Measurements from ENCODE around the gene ABHD10.
A peak's percentile ranks its signal among the peaks of the same experiment; 100 is the strongest.

ABHD10 gene

GRCh38 chr3:111978583-111979433, at the start of gene ABHD10:
TSS of gene ABHD10 (plus strand) at chr3:111979026. CDS start at chr3:111979062, 36 bp downstream.
- peak; percentile 97 for DNase-seq (ENCODE audit: extremely low read depth, low read depth)
- TF ChIP-seq CTCF (IDR thresholded peaks at IDR 0.05; ENCODE audit: low read depth, low read length, missing control alignments), result no peak
- H3K4me3 ChIP-seq (replicated peaks; ENCODE audit: low read depth, low read length), result peak within 1 kb of the TSS; percentile 73

- TF ChIP-seq CTCF (IDR thresholded peaks at IDR 0.05; ENCODE audit: low read depth, low read length, missing control alignments), result no peak
- H3K4me3 ChIP-seq (replicated peaks; ENCODE audit: low read depth, low read length), result no peak overlapping the region
- no peak for DNase-seq (ENCODE audit: extremely low read depth, low read depth)
These were observed 49.3 kb upstream of the ABHD10 start for GRCh38 chr3:111929484-111929883.

- no peak overlapping the region for H3K4me3 ChIP-seq (replicated peaks; ENCODE audit: low read depth, low read length)
- TF ChIP-seq CTCF (IDR thresholded peaks at IDR 0.05; ENCODE audit: low read depth, low read length, missing control alignments), result no peak
- DNase-seq (ENCODE audit: extremely low read depth, low read depth), result no peak
These were observed 45.9 kb upstream of the ABHD10 start for GRCh38 chr3:111932946-111933345.

- TF ChIP-seq CTCF (IDR thresholded peaks at IDR 0.05; ENCODE audit: low read depth, low read length, missing control alignments), result no peak
- DNase-seq (ENCODE audit: extremely low read depth, low read depth), result peak; percentile 80
- H3K4me3 ChIP-seq (replicated peaks; ENCODE audit: low read depth, low read length), result no peak overlapping the region
These were observed 42.5 kb upstream of the ABHD10 start for GRCh38 chr3:111936191-111936841.

- H3K4me3 ChIP-seq (replicated peaks; ENCODE audit: low read depth, low read length), result no peak overlapping the region
- DNase-seq (ENCODE audit: extremely low read depth, low read depth), result no peak
- no peak for TF ChIP-seq CTCF (IDR thresholded peaks at IDR 0.05; ENCODE audit: low read depth, low read length, missing control alignments)
These were observed 41.9 kb upstream of the ABHD10 start for GRCh38 chr3:111936967-111937366.

- TF ChIP-seq CTCF (IDR thresholded peaks at IDR 0.05; ENCODE audit: low read depth, low read length, missing control alignments), result no peak
- H3K4me3 ChIP-seq (replicated peaks; ENCODE audit: low read depth, low read length), result no peak overlapping the region
- DNase-seq (ENCODE audit: extremely low read depth, low read depth), result no peak
These were observed 41.0 kb upstream of the ABHD10 start for GRCh38 chr3:111937871-111938270.
